ENCODE measurements around the gene NLRC3. TPM values are rescaled to one million over a fixed set of nuclear protein-coding genes. Genes with fewer than 3 reads are reported as not detected.
"Not testable (repeated sequence)": the region's sequence is repeated elsewhere in the genome, so short reads cannot be mapped to it uniquely, and the experiment has no call there.

The NLRC3 gene
- total RNA-seq, 1 donor from 2014 or later: 22.2 TPM

GRCh38 chr16:3528406-3528805 lies 48.8 kb downstream of the NLRC3 start:
- CTCF ChIA-PET: no interaction called here
- Mint-ChIP-seq H3K36me3 (ENCODE audit: low read depth) (peaks cover 15% of the 10 kb centered on the region), H3K4me1 (peaks cover 8% of the 10 kb centered on the region), H3K27me3 (no peaks in the 10 kb centered on the region), H3K27ac (no peak overlapping the region), H3K9me3 (no peaks in the 10 kb centered on the region), H3K4me3 (no peak overlapping the region)
- POLR2A ChIA-PET: no interaction called here
- intact Hi-C loops (cut with micrococcal nuclease): loop anchor here (5.0 kb wide), 1 partner anchor 354 kb away; the partner anchor contains the start of gene CREBBP
- DNase-seq (no peak), ATAC-seq (ENCODE audit: low read depth) (no peak)
- TF ChIP-seq CTCF (IDR thresholded peaks at IDR 0.05): no peak

GRCh38 chr16:3527216-3527829 lies 49.9 kb downstream of the NLRC3 start:
- POLR2A ChIA-PET; H3K27ac Mint-ChIP-seq; H3K9me3 Mint-ChIP-seq; H3K27me3 Mint-ChIP-seq; H3K4me3 Mint-ChIP-seq; ATAC-seq (ENCODE audit: low read depth); H3K4me1 Mint-ChIP-seq: not testable (repeated sequence)
- intact Hi-C loops (cut with micrococcal nuclease): loop anchor here (1.0 to 5.0 kb wide), 7 partner anchors 51 to 727 kb away; partner anchors contain the start of genes CREBBP, DNASE1 and SLX4
- CTCF ChIA-PET: interaction anchor here (0.6 to 2.6 kb wide), 5 partner anchors 9 to 1013 kb away, joined by 3 to 7 read pairs (median 3); partner anchors contain the start of gene SLX4
- peaks cover 22% of the 10 kb centered on the region for H3K36me3 Mint-ChIP-seq (ENCODE audit: low read depth)
- DNase-seq: peak; percentile 44

- ChIA-PET POLR2A (no interaction called here), CTCF (interaction anchor here (1.1 to 2.6 kb wide), 3 partner anchors 10 to 728 kb away, joined by 3 to 7 read pairs (median 5); no protein-coding TSS in a partner anchor)
- no peak overlapping the region for H3K27ac Mint-ChIP-seq
- no peak overlapping the region for H3K4me3 Mint-ChIP-seq
- peaks cover 8% of the 10 kb centered on the region for H3K4me1 Mint-ChIP-seq
- no peak for DNase-seq
- no peak for TF ChIP-seq CTCF (IDR thresholded peaks at IDR 0.05)
- H3K9me3 Mint-ChIP-seq: no peaks in the 10 kb centered on the region
- ATAC-seq (ENCODE audit: low read depth): no peak
- intact Hi-C loops (cut with micrococcal nuclease): loop anchor here (2.0 to 5.0 kb wide), 4 partner anchors 53 to 729 kb away; partner anchors contain the start of genes CREBBP and SLX4
- H3K27me3 Mint-ChIP-seq: no peaks in the 10 kb centered on the region
- peaks cover 22% of the 10 kb centered on the region for H3K36me3 Mint-ChIP-seq (ENCODE audit: low read depth)
Observed at GRCh38 chr16:3525951-3526350, 51.3 kb downstream of the NLRC3 start.

- ChIA-PET POLR2A (no interaction called here), CTCF (no interaction called here)
- Mint-ChIP-seq H3K27me3 (no peaks in the 10 kb centered on the region), H3K9me3 (no peaks in the 10 kb centered on the region), H3K27ac (no peak overlapping the region), H3K36me3 (ENCODE audit: low read depth) (peaks cover 25% of the 10 kb centered on the region), H3K4me3 (no peak overlapping the region), H3K4me1 (peaks cover 8% of the 10 kb centered on the region)
- no peak for TF ChIP-seq CTCF (IDR thresholded peaks at IDR 0.05)
- intact Hi-C loops (cut with micrococcal nuclease): no loop called here
- no peak for DNase-seq
- ATAC-seq (ENCODE audit: low read depth): no peak
Observed at GRCh38 chr16:3523281-3523680, 53.9 kb downstream of the NLRC3 start.

- no peak for TF ChIP-seq CTCF (IDR thresholded peaks at IDR 0.05)
- no peaks in the 10 kb centered on the region for H3K4me1 Mint-ChIP-seq
- H3K27me3 Mint-ChIP-seq: no peaks in the 10 kb centered on the region
- H3K4me3 Mint-ChIP-seq: no peak overlapping the region
- intact Hi-C loops (cut with micrococcal nuclease): no loop called here
- ChIA-PET CTCF (no interaction called here), POLR2A (interaction anchor here (0.7 kb wide), 1 partner anchor 357 kb away, joined by 5 read pairs; no protein-coding TSS in a partner anchor)
- ATAC-seq (ENCODE audit: low read depth) (no peak), DNase-seq (no peak)
- H3K27ac Mint-ChIP-seq: no peak overlapping the region
- no peaks in the 10 kb centered on the region for H3K9me3 Mint-ChIP-seq
- H3K36me3 Mint-ChIP-seq (ENCODE audit: low read depth): peaks cover 34% of the 10 kb centered on the region
Observed at GRCh38 chr16:3520841-3521240, 56.4 kb downstream of the NLRC3 start.
